HG03064 (cell line): ENCODE data around the gene MYOM3.

ENCODE experiments used
- ATAC-seq: cut with Tn5 transposase; IDR thresholded peaks from one replicate; pipeline ENCODE4 v1.9.1; 2021; ENCODE audit warnings: low read depth; ENCODE audit not compliant: unreplicated experiment

The MYOM3 gene

DNA sequence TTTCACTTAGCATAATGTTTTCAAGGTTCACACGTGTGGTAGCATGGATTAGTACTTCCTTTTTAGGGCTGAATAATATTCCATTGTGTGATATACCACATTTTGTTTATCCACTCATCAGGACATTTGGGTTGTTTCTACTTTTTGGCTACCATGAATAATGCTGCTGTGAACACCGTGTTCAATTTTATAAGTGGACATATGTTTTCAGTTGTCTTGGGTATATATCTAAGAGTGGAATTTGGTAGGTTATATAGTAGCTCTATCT lies 27.2 kb upstream of the MYOM3 start:
- no peak for ATAC-seq

DNA sequence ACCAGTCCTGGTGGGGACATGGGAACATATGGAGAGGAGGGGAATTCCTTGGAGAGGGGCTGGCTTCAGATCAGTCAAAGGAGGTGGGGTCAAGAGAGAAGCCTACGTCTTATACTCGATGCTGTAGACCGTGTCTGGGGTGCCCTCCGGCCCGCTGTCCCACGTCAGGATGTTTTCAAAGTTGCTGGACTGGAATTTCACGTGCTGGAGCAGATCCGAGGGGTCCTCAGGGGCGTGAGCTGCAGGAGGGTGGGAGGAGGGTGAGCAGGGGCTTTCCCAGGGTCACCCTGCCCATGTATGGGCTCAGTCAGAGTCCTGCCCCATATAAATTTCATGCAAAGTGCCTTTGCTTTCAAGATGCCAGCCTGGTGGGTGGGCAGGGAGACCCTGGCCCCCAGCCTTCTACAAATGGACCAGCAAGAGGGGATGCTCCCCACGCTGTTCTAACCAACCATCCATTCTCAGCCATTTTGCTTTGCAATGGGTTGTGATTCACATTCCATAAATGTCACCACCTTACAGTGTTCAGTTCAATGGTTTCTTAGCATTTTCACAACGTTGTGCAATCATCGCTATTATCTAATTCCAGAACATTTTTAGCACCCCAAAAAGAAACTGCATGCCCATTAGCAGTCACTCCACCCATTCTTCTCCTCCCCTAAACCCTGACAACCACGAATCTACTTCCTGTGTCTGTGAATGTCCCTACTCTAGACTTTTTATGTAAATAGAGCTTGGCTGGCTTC lies 26.7 kb upstream of the MYOM3 start:
- ATAC-seq: no peak

DNA sequence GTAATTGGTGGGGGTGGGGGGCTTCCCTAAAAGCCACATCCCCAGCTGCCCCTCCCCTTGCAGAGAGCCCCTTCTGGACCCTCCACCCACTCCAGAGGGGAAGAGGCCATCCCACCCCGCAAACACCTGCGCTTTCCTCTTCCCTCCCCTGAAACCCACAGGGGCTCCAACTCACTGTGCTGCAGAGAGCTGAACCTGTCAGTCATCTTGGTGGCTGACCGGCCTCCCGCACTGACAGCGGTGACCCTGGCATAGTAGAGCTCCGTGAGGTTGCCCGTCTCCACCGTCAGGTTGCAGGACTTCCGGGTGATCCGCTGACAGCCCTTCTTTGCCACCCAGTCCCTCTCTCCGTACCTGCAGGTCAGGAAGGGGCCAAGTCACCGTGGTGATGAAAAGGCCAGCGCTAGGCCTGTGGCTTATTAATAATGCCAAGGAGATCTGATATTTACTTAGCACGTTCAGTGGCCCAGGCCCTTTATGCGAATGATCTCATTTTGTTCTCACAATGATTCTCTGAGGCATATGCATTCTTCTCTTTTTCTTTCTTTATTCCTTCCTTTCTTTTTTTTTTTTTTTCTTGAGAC lies 25.1 kb upstream of the MYOM3 start:
- no peak for ATAC-seq

DNA sequence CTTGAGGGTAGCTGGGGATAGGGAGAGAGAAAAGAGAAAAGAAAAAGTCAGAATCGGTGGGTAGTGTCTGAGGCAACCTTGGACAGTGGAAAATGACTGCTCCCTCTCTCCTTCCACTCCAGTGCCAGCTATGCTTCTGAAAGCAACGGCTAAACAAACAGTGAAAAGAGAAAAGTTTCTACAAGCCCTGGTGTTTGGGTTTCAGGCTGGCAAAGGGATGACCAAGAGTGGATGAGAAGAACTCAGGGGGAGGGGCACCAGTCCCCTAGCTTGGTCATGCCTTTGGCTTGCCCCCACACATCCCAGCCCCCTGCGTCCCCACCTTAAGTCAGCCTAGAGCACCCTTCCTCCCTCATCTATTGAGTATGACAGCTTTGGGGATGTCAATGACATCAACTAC lies 22.4 kb upstream of the MYOM3 start:
- no peak for ATAC-seq

DNA sequence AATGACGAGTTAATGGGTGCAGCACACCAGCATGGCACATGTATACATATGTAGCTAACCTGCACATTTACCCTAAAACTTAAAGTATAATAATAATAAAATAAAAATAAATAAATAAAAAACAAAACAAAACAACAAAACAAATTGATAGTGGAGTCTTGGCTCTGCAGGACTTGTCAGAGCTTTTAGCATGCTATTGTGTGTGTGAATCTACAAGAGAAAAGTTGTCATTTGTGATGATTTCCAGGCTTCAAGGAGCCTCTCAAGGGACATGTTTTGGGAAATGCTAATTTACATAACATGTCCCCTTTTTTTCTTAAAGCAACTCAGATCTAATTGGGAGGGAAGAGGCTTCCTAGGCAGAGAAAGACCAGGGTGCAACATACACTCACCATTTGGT lies 21.9 kb upstream of the MYOM3 start:
- ATAC-seq: no peak

DNA sequence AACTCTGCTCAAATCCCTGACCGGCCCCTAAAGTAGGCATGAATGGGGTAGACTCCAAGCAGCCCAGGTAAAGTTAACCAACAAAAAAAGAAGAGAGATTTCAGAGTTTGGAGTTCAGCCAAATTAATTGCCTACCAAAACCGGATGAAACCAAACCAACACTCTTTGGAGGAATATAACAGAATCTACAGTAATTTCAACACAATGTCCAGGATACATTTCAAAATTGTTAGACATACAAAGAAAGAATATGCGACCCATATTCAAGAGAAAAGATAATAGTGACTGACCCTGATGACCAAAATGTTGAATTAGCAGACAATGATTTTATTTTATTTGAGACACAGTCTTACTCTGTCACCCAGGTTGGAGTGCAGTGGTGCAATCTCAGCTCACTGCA lies 18.4 kb upstream of the MYOM3 start:
- ATAC-seq: no peak

DNA sequence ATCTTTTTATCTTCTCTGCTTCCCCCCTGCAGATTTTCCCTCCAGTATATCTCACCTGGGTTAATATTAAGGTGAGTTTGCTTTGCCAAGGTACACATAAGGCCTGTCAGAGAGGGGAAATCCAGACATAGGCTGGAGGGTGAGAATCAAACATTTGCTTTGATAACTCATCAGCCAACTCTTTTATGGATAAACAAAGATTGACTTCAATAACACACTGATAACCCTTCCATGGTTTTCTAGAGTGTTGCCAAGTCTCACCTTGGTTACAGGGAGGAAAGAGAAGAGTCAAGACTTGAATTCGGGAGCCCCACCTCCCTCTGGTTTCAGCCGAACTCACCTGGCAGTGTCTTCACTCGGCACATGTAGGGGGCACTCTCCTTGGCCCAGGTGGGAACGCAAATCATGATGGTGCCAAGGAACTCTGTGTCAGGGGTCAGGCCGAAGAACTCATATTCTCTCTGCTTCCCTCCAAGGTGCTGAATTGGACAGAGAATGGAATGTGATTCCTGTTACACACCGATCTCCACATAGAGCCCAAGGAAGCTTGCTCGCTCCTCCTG lies 15.9 kb upstream of the MYOM3 start:
- ATAC-seq: no peak

DNA sequence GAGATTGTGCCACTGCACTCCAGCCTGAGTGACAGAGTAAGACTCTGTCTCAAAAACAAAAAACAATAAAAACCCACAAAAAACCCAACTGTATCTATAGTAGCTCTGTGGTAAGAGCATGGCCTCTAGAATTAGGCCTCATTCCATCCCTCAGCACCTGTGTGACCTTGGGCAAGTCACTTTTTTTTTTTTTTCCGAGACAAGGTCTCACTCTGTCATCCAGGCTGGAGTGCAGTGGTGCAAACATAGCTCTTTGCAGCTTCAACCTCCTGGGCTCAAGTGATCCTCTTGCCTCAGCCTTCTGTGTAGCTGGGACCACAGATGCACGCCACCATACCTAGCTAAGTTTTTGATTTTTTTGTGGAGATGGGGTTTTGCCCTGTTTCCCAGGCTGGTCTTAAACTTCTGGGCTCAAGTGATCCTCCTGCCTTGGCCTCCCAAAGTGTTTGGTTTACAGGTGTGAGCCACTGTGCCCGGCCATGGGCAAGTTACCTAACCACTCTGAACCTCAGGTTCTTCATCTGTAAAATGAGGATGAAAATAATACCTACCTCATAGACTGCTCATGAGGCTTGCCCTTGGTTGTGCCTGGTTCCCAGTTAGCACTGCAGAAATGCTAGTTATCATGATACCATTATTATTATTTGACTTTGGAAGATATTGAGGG lies 15.3 kb upstream of the MYOM3 start:
- ATAC-seq: no peak

DNA sequence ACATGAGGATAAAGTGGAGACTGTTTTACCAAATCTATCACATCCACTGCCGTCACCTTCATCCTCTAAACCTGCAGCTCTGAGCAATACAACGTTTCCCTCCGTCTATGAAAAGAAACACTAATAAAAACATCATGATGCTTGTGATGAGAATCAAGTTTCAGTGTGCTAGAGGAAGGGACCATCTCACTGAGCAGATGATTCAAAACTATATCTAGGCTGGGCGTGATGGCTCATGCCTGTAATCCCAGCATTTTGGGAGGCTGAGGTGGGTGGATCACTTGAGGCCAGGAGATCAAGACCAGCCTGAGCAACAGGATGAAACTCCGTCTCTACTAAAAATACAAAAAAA lies 14.7 kb upstream of the MYOM3 start:
- no peak for ATAC-seq

DNA sequence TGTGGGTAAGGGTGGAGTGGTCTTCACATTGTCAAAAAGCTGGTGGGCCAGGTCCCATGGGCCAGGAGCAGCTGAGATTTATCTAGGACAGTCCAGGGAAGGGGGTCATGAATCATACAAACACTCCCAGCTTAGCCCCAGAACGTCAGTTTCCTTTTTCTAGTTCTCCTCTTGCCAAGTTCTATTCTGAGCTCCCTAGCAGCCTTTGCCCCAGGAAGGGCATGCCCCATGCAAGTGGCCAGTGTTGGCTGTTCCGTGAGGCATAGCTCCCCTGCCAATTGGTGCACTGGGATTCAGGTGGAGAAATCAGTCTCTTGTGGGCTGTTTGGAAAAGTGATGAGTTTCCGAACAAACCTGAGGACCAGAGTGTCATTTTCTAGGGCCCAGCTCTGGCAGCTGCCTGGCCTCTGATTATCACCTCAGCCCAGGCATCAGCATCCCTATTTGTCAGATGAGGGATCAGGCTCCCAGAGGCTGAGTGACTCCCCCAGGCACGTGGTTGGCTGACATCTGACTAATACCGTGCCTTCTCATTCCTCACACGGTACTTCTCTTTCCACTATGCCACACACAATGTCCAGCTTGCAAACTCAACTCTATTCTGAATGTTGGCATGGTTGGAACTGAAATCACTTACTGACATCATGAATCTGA lies 14.2 kb upstream of the MYOM3 start:
- ATAC-seq: no peak

DNA sequence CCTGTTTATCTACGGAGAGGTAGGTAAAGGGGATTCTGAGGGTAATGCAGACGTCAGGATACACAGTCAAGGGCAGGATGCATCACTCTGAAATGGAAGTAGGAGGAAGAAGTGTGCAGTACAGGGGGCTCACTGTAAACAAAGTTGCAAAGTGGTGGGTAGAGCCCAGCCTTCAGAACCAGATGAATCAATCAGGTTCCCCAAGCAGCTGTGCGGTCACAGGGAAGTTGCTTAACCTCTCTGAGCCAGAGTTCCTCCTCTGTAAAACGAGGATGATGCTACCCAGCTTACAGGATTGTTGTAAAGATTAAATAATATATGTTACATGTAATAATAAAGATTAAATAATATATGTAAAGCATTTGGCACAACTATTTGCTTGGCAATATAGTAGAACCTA lies 13.5 kb upstream of the MYOM3 start:
- no peak for ATAC-seq

DNA sequence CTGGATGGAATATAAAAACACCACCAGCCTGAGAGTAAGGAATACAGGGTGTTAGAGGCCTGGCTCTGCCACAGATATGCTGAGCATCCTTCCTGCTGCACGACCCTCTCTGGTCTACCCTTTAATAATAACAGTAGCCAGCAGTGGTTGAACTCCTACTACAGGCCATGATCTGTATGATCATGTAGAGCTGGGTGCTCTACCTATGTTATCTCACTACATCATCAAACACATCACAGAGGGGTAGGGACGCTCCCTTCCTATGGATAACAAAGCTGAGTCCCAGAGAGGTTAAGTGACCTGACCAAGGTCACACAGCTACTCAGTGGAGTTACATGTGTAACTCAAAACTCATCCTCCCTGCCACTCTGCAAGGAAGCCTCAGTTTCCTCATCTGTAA lies 13.0 kb upstream of the MYOM3 start:
- ATAC-seq: no peak

DNA sequence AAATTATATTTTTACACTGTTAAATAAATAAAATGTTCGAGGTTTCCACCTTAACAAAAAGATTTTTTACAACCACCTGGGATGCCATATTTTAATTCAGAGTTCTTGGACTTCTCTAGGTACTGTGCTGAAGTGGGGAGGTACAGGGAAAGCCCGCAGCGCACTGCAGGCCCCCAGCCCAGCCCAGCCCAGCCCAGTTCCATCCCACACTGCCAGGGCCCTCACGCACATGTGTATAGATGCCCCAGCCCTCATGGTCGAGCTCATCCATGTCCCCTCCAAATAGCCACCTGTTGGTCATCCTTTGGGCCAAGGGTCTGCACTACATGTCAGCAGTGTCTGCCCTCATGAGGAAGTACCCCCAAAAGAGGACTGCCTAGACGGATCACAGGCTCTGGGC lies 11.7 kb upstream of the MYOM3 start:
- no peak for ATAC-seq

DNA sequence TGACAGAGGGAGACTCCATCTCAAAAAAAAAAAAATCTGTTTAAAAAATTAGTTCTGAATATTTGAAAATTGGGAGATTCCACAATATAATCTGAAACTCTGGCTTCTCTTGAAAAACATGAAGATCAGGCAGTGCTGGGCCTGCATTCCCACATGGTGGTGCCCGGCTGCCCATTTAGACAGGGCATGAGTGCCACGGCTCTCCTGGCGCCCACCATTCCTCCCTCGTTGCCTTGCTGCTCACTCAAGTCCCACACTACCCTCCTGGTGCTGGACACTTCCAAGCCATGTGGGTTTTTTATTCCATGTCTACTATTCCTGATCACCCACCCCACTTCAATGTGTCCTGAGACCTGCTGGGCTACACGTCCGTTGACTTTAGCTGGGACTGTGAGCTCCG lies 10.8 kb upstream of the MYOM3 start:
- ATAC-seq: no peak

DNA sequence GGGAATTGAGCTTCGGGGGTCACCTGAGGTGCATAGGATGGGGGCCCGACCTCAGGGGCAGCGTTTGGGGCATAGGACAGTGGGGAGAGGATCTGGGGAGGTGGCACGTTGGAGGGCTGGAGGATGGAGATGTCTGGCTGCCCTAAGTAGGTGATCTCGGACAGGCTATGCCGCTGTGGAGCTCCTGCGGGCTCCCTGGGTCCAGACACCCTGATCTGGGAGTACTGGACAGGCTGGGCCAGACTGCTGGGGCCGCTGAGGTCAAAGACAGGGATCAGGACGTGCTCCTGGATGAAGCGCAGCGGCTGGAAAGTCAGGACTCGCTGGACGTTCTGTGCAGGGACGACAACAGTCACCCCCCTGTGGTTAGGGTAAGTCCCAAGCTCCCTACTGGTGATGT lies 9.5 kb upstream of the MYOM3 start:
- ATAC-seq: no peak

DNA sequence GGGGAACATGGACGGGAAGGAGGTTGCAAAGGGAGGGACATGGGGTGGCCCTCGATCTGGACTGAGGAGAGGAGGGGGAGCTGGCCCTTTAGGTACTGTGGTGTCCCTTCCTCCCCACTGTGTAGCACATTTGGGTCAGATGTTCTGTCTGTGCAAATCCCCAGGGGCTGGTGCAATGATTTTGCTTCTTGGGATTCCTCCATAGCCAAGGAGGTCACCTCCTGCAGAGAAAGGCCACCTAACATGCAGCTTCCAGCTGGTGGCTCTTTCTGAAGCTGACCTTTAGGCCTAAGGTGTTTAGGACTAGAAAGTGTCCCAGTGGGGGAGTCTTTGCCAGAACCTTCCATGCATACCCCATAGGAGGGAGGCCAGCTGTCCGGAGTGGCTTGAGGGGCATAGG lies 9.0 kb upstream of the MYOM3 start:
- no peak for ATAC-seq

DNA sequence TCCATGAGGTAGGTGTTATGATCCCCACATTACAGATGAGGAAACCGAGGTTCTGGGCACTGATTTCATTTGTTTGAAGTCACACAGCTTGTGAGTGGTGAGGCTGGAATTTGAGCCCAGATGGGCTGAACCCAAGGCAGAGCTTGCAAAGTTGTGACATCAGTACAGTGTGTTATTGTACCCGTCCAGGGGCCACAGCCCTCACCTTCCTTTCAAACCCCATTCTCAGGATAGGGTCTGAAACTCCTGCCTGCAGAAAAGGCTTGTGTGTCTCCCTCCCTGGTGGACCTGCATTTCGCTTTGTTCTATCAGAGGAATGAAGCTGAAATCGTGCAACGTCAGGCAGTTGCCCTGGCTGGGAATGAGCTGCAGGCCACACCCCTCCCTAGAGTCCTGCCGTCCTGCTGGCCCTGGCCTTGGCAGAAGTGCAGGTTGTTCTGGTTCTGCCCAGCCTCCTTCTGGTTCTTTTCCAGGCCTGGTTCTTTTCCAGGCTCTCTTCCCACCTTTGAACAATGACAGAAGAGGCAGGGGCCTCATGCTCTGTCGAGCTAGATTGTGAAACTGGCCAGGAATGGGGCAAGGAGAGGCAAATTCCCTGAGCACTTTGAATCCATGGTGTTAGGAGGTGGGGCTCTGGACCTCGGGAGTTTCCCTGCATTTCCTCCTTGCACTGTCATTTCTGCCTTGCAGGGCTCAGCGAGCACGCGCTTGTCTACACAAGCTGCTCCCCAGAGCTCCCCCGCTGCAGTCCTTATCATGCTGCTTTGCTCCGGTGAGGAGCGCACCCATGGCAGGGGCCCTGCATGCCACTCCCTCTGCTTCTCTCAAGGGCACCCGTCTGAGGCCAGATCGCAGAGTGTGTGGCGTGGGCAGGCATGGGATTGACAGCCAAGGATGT lies 8.2 kb upstream of the MYOM3 start:
- ATAC-seq: no peak

DNA sequence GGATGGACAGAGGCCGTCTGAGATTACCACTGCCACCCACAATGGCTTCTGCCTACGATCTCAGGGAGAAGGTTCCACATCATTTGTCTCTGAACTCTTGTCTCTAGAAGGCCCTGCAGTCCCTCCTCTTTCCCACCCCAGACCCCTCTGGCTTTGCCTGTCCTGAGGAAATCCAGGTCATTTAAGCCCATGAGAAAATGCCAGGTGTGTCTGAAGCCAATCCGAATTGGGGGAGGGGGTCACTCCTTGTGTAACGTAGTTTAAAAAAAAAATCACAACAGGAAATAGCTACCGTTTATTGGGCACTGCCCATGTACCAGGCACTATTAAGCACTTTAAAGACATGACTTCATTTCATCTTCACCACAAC lies 7.5 kb upstream of the MYOM3 start:
- ATAC-seq: no peak

DNA sequence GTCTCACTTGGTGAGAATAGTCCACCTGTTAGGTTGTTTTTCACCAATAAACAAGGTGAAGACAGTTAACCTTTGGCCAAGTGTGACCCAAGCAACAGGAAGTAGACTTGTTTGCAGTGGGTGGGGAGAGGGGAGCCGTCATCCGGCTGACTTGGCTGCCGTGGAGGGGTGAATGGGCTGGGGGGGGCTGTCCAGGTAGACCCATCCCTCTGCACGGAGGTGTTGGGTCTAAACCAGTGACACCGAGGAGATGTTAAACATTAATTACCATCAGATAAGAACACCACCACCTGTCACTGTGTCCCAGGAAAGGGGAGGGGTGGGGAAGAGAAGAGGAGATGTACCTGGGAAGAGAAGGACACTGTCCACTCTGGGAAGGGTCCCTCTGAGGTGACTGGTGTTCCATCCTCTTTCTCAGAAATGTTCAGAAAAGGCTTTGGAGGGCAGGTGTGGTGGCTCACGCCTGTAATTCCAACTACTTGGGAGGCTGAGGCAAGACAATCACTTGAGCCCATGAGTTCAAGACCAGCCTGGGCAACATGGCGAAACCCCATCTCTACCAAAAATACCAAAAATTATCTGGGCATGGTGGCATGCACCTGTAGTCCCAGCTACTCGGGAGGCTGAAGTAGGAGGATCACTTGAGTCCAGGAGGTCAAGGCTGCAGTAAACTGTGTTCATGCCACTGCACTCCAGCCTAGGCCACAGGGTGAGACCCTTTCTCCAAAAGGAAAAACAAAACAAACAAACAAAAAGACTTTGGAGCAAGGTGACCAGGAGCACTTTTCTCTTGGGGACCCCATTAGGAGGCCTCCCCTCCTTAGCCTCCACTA lies 6.7 kb upstream of the MYOM3 start:
- no peak for ATAC-seq
